GM10266 (cell line): ENCODE data around the gene GARNL3.

Source experiments
- DNase-seq: peaks from one replicate; pipeline ENCODE4 v3.0.0; 2012; ENCODE audit errors: extremely low spot score
- TF ChIP-seq, protein P1 (sequence below): IDR thresholded peaks from 2 replicates; pipeline ENCODE4 v1.5.1; 2012; ENCODE audit warnings: mild to moderate bottlenecking, low read depth; ENCODE audit not compliant: control insufficient read depth, insufficient read depth; ENCODE audit errors: missing control alignments

Gene GARNL3

DNA sequence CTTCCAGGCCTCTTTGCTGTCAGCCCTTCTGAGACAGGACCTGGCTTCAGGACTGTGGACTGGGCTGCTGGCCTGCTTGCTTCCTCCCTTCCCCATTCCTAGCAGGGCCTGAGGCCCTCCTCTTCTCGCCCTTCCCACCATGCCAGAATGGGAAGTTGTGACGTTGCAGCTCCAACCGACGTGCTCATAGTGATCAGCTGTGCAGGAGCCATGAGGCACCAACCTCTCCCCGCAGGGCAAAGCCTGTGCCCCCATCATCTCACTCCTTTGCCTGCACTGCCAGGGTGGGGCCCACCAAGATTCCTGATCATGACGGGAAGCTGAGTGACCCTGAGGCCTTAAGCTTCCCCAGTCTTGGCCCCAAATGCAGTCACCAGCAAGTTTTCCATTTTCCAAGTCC is 45.1 kb upstream of the GARNL3 start:
- no peak for DNase-seq
- TF ChIP-seq, protein P1, sequence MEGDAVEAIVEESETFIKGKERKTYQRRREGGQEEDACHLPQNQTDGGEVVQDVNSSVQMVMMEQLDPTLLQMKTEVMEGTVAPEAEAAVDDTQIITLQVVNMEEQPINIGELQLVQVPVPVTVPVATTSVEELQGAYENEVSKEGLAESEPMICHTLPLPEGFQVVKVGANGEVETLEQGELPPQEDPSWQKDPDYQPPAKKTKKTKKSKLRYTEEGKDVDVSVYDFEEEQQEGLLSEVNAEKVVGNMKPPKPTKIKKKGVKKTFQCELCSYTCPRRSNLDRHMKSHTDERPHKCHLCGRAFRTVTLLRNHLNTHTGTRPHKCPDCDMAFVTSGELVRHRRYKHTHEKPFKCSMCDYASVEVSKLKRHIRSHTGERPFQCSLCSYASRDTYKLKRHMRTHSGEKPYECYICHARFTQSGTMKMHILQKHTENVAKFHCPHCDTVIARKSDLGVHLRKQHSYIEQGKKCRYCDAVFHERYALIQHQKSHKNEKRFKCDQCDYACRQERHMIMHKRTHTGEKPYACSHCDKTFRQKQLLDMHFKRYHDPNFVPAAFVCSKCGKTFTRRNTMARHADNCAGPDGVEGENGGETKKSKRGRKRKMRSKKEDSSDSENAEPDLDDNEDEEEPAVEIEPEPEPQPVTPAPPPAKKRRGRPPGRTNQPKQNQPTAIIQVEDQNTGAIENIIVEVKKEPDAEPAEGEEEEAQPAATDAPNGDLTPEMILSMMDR: no peak

DNA sequence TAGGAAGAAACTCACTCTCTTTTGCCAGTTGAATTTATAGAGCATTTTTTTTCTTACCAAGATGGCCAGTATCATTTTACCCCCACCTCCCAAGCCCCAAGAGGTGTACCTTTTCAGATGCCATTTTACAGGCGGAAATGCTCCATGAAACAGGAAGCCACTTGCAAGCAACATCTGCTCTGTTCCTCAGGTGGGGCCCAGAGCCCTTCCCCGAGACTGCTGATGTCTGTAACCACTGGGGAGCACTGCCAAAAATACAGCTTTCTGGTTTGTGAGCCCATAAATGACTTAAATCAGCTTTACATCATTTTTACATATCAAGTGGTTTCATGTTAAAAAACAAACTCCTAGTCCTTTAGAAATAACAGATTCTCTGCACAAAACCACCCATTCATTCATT is 42.9 kb upstream of the GARNL3 start:
- DNase-seq: no peak
- TF ChIP-seq, protein P1: no peak

DNA sequence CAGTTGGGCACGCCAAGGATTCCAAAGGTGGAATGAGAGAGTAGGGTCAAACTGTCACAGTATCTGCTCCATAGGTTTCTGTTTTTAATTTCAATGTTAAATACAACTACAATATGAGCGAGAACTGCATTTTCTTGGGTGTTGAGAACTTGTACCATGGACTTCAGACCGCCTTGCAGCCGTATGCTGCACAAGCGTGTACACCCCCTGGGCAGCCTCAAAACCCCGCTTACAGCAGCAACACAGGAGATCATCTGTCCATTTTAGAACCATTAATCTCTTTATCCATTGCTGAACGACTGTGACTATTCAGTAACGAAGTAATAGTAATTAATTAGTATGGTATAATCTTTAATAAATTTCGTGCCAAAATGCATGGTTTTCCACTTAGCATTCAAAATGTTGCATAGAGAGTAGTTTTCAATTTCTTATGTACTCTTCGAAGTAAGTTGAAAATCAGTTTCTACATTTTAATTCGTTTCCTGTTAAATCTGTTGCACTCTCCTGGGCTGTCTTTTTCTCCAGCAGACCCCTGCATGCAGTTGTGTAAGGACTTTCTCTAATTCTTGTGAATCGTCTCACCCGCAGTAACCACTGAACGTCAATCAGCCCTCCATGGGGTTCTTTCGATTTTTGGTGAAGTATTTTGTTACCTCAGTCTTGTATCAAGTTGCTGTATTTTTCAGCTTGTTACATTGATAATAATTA is 42.0 kb upstream of the GARNL3 start:
- no peak for DNase-seq
- TF ChIP-seq, protein P1: no peak

DNA sequence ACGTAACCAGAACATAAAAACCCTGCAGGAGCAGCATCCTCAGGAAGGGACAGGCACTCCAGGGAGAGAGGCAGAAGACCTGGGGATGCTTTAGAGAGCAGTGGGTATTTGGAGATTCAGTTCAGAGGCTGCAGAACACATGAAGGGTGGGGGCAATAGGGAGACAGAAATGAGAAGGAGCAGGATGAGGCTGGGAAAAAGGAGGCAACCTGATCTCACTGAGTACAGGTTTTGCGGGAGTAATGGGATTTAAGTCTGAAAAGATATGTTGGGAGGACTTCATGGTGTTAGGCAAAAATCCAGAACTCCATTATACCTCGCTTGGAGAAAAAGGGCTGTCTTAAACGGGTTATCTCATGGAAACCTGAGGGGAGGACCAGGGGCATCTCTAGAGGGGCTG is 41.3 kb upstream of the GARNL3 start:
- no peak for DNase-seq
- TF ChIP-seq, protein P1: no peak

DNA sequence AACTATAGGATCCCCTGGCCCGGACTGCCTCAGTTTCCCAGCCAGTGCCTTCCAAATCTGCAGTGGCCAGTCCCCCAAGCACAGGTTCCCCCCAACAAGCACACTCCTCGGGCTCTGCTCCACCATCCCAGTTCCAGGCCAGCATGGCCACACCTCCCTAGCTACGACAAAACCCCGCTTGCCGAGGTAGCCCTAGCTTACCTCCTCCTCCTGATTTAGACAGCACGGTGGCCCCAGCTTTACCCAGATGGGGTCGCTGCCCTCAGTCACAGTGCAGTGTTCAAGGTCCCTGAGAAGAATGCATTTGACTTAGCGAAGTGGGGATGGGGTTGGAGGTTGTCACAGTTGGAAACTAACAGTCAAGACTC is 40.8 kb upstream of the GARNL3 start:
- TF ChIP-seq, protein P1: no peak

DNA sequence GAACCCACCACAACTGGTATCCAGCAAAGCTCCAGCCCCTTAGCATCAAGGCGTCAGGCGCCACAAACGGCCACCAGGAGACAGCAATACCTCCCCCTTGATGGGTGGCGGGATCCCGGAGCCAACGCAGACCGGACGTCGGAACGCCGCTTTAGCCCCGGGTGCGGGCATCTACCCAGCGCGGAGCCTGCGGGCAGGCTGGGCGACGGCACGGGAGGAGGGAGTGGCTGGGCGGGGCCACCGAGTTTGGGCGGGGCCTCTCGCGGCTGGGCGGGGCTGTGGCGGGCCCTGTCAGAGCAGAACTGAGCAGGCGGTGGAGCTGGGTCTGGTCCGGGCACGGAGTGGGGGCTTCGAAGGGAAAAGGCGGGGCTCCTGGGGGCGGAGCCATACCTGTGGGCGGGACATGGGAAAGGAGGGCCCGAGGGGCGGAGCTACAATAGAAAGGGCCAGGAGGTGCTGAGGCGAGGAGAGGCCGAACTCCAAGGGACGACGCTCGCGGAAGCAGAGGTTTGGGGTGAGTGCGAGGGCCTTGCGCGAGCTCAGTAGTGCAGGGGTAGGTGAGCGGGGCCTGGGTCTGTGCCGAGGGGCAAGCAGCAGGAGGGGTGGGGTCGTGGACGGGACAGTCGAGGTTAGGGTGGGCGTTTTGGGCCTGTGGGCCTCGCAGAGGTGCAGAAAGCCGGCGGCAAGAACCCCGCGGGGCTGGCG is 40.2 kb upstream of the GARNL3 start:
- TF ChIP-seq, protein P1: no peak
- DNase-seq: peak; percentile 97

More for the DNA sequence above, 40.8 kb upstream of the GARNL3 start:
- DNase-seq: no peak

DNA sequence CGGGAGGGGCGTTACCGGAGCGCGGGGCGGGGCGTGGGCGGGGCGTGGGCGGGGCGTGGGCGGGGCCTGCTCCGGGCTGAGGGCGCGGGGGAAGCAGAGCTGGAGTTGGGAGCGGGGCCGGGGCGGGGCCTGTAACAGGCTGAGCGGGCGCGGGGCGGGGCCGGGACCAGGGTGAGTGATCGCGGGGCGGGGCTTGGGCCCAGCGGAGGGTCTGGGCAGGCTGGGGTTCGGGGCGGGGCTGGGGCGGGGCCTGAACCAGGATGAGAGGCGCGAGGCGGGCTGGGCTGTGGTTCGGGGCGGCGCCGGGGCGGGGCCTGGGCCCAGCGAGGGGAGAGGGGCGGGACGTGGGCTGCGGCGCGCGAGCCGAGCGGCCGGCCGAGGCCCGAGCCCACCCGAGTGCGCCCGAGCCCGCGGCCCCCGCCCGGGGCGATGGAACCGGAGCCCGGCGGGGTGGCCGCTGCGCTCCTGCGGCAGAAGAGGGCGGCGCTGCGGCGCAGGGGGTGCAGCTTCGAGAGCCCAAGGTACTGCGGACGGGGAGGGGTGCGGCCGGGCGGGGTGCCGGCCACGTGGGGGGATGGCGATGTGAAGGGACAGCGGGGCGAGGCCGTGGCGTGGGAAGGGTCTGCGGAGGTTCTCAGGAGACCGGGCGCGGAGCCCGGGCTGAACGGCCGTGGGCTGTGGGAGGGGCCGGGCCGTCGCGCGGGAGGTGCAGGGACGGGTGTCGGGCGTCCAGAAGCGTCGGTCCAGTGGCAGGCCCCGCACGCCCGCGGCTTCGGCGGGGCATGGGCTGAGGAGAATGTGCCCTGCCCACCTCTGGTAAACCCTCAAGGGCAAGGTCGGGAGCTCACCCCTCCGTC is 39.5 kb upstream of the GARNL3 start:
- peak; percentile 100 for DNase-seq
- TF ChIP-seq, protein P1: peak; percentile 5
